ENCODE data around the gene SRSF4.

- TF ChIP-seq POLR2AphosphoS5 (IDR thresholded peaks at IDR 0.05; ENCODE audit: low read depth, low read length), result no peak
- no peak for TF ChIP-seq CTCF (IDR thresholded peaks at IDR 0.05)
- no peak for TF ChIP-seq USF2 (IDR thresholded peaks at IDR 0.05; ENCODE audit: borderline replicate concordance, low read depth, low read length)
- TF ChIP-seq REST (IDR thresholded peaks at IDR 0.05; ENCODE audit: low read depth, low read length), result no peak
- TF ChIP-seq NFIC (IDR thresholded peaks at IDR 0.05; ENCODE audit: borderline replicate concordance), result no peak
- no peak for TF ChIP-seq NRF1 (IDR thresholded peaks at IDR 0.05; ENCODE audit: low read depth, low read length)
- TF ChIP-seq MAX (IDR thresholded peaks at IDR 0.05; ENCODE audit: low read depth), result no peak
- no peak for TF ChIP-seq GABPA (IDR thresholded peaks at IDR 0.05; ENCODE audit: low read depth)
- no peak for TF ChIP-seq SIN3A (IDR thresholded peaks at IDR 0.05; ENCODE audit: borderline replicate concordance, low read depth, low read length)
- TF ChIP-seq RXRA (IDR thresholded peaks at IDR 0.05; ENCODE audit: borderline replicate concordance, low read depth), result no peak
- no peak for TF ChIP-seq TAF1 (IDR thresholded peaks at IDR 0.05; ENCODE audit: borderline replicate concordance, low read depth, low read length)
- no peak for TF ChIP-seq EZH2phosphoT487 (IDR thresholded peaks at IDR 0.05; ENCODE audit: borderline replicate concordance, low read depth)
These were observed 51.8 kb downstream of the SRSF4 start for GRCh38 chr1:29129916-29130315.

Measured in SK-N-SH (cell line).